PC-9 (cell line): ENCODE measurements around the gene GABARAPL2. TPM values are rescaled to one million over a fixed set of nuclear protein-coding genes. Genes with fewer than 3 reads are reported as not detected.

Experiments
- BruUV-seq: library from RNA; stranded (reverse); fragments of 400-500 nt; replicated peaks from 2 replicates; lab custom pipeline; 2021; lab: Mats Ljungman, UMichigan
- CTCF ChIA-PET: fragments of 300-600 bp; sonication (Branson Sonifier 250); formaldehyde crosslinking; loops from one replicate; lab custom pipeline; 2022; ENCODE audit warnings: antibody characterized with exemption; lab: Charles Lee
- POLR2A ChIA-PET: fragments of 300-600 bp; sonication (Branson Sonifier 250); formaldehyde crosslinking; loops from one replicate; lab custom pipeline; 2022; ENCODE audit warnings: antibody characterized with exemption; ENCODE audit not compliant: unreplicated experiment; lab: Charles Lee
- DNase-seq, 2 experiments: peaks; one replicate each; pipeline versions ENCODE4 v3.0.0 to v3.0.0-alpha.2; 2015 to 2022; ENCODE audit warnings: mixed read lengths in 1 of 2
- H2AFZ ChIP-seq: fragments of 200-600 bp; sonication (generic); 2 replicates; pipeline ENCODE4 v1.8.1; 2017; ENCODE audit warnings: antibody characterized with exemption
- H3F3A ChIP-seq: fragments of 200-600 bp; sonication (generic); 2 replicates; pipeline ENCODE4 v1.8.1; 2017; ENCODE audit warnings: antibody characterized with exemption, mild to moderate bottlenecking, low read depth; ENCODE audit not compliant: insufficient read depth
- H3K27ac ChIP-seq: fragments of 200-600 bp; sonication (generic); 2 replicates; pipeline ENCODE4 v1.6.1; 2016; ENCODE audit warnings: mixed run types
- H3K27me3 ChIP-seq: fragments of 200-600 bp; sonication (generic); 2 replicates; pipeline ENCODE4 v1.6.1; 2016; ENCODE audit warnings: low read depth, mixed run types; ENCODE audit not compliant: insufficient read depth
- H3K36me3 ChIP-seq: fragments of 200-600 bp; sonication (generic); 2 replicates; pipeline ENCODE4 v1.6.1; 2016; ENCODE audit warnings: low read depth, mixed run types
- H3K4me1 ChIP-seq: fragments of 200-600 bp; sonication (generic); replicated peaks from 2 replicates; pipeline ENCODE4 v1.6.1; 2016; ENCODE audit warnings: mixed run types; ENCODE audit not compliant: insufficient read depth
- H3K4me2 ChIP-seq: fragments of 200-600 bp; sonication (generic); 2 replicates; pipeline ENCODE4 v1.6.1; 2017; ENCODE audit warnings: mixed run types
- H3K4me3 ChIP-seq: fragments of 200-600 bp; sonication (generic); 2 replicates; pipeline ENCODE4 v1.6.1; 2016; ENCODE audit warnings: mixed run types
- H3K79me2 ChIP-seq: fragments of 200-600 bp; sonication (generic); 2 replicates; pipeline ENCODE4 v1.6.1; 2017; ENCODE audit warnings: low read depth, mixed run types
- H3K9me2 ChIP-seq: fragments of 200-600 bp; sonication (generic); 2 replicates; pipeline ENCODE4 v1.8.1; 2017; ENCODE audit warnings: mild to moderate bottlenecking; ENCODE audit not compliant: insufficient read depth
- H3K9me3 ChIP-seq: fragments of 200-600 bp; sonication (generic); 2 replicates; pipeline ENCODE4 v1.8.1; 2016; ENCODE audit warnings: low read depth; ENCODE audit not compliant: insufficient read depth
- H4K20me1 ChIP-seq: fragments of 200-600 bp; sonication (generic); 2 replicates; pipeline ENCODE4 v1.8.1; 2017; ENCODE audit not compliant: insufficient read depth
- EZH2 ChIP-seq: fragments of 200-600 bp; sonication (generic); IDR thresholded peaks from 2 replicates; pipeline ENCODE4 v1.8.0; 2017; ENCODE audit warnings: antibody characterized with exemption, low read depth
- intact Hi-C: fragments of 100-400 bp; cut with micrococcal nuclease; formaldehyde crosslinking; loops from one replicate; pipeline ENCODE4 v1.10.0; 2022; ENCODE audit not compliant: unreplicated experiment
- total RNA-seq: library from RNA; stranded (reverse); gene quantifications from 2 replicates; pipeline ENCODE4 v1.2.3, GENCODE V29; 2021
- TF ChIP-seq, protein P1 (sequence below): fragments of 200-600 bp; sonication (generic); conservative IDR thresholded peaks from 2 replicates; pipeline ENCODE4 v1.6.1; 2017; ENCODE audit warnings: mixed run types, antibody characterized with exemption, mild to moderate bottlenecking, moderate library complexity

GABARAPL2 gene
- total RNA-seq, 1 experiment from 2014 or later: 103 TPM

GRCh38 chr16:75572864-75573542 is 6.8 kb downstream of the GABARAPL2 start:
- Histone ChIP-seq H4K20me1 (peaks cover 18% of the 10 kb centered on the region), H3K27me3 (no peaks in the 10 kb centered on the region), H3K4me3 (no peak overlapping the region), H3K79me2 (peaks cover 7% of the 10 kb centered on the region; the same call in 1 of the 2 replicates), H3K9me3 (no peaks in the 10 kb centered on the region), H3K36me3 (peaks cover 41% of the 10 kb centered on the region), H3F3A (peaks cover 9% of the 10 kb centered on the region; the same call in 1 of the 2 replicates), H2AFZ (no peak overlapping the region), H3K9me2 (no peaks in the 10 kb centered on the region), H3K4me2 (no peak overlapping the region), H3K27ac (no peak overlapping the region), H3K4me1 (no peaks in the 10 kb centered on the region)
- intact Hi-C loops: no loop called here
- no peak for DNase-seq
- CTCF ChIA-PET: no interaction called here
- no peak for TF ChIP-seq EZH2
- TF ChIP-seq, protein P1, sequence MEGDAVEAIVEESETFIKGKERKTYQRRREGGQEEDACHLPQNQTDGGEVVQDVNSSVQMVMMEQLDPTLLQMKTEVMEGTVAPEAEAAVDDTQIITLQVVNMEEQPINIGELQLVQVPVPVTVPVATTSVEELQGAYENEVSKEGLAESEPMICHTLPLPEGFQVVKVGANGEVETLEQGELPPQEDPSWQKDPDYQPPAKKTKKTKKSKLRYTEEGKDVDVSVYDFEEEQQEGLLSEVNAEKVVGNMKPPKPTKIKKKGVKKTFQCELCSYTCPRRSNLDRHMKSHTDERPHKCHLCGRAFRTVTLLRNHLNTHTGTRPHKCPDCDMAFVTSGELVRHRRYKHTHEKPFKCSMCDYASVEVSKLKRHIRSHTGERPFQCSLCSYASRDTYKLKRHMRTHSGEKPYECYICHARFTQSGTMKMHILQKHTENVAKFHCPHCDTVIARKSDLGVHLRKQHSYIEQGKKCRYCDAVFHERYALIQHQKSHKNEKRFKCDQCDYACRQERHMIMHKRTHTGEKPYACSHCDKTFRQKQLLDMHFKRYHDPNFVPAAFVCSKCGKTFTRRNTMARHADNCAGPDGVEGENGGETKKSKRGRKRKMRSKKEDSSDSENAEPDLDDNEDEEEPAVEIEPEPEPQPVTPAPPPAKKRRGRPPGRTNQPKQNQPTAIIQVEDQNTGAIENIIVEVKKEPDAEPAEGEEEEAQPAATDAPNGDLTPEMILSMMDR: no peak
- BruUV-seq: no TSS peak
- POLR2A ChIA-PET: interaction anchor here (0.6 kb wide), 1 partner anchor 83 kb away, joined by 7 read pairs; no protein-coding TSS in a partner anchor

- no TSS peak for BruUV-seq
- intact Hi-C loops: no loop called here
- Histone ChIP-seq H3K79me2 (0 out of 2 replicates have a peak, but pooled peaks cover 6% of the 10 kb centered on the region), H3K9me3 (no peaks in the 10 kb centered on the region), H3F3A (peaks cover 5% of the 10 kb centered on the region; the same call in 1 of the 2 replicates), H2AFZ (no peak overlapping the region), H3K4me2 (no peak overlapping the region), H3K4me3 (no peak overlapping the region), H3K27me3 (no peaks in the 10 kb centered on the region), H3K4me1 (no peaks in the 10 kb centered on the region), H3K36me3 (peaks cover 38% of the 10 kb centered on the region), H4K20me1 (peaks cover 22% of the 10 kb centered on the region), H3K9me2 (no peaks in the 10 kb centered on the region), H3K27ac (no peak overlapping the region)
- TF ChIP-seq EZH2: no peak
- TF ChIP-seq, protein P1: no peak
- no peak for DNase-seq
- ChIA-PET POLR2A (no interaction called here), CTCF (no interaction called here)
Measured at GRCh38 chr16:75573955-75574354, 7.8 kb downstream of the GABARAPL2 start.

GRCh38 chr16:75575958-75576357 is 9.8 kb downstream of the GABARAPL2 start:
- H3K4me2 ChIP-seq: no peak overlapping the region
- H3K27me3 ChIP-seq: no peaks in the 10 kb centered on the region
- no peak overlapping the region for H2AFZ ChIP-seq
- no peaks in the 10 kb centered on the region for H3K9me2 ChIP-seq
- no peak overlapping the region for H3K27ac ChIP-seq
- H3K4me1 ChIP-seq: no peaks in the 10 kb centered on the region
- peaks cover 5% of the 10 kb centered on the region; the same call in 1 of the 2 replicates for H3F3A ChIP-seq
- H4K20me1 ChIP-seq: peaks cover 22% of the 10 kb centered on the region
- H3K4me3 ChIP-seq: no peak overlapping the region
- ChIA-PET CTCF (interaction anchor here (0.6 kb wide), 1 partner anchor 58 kb away, joined by 3 read pairs; no protein-coding TSS in a partner anchor), POLR2A (no interaction called here)
- no peak for DNase-seq
- peaks cover 33% of the 10 kb centered on the region for H3K36me3 ChIP-seq
- BruUV-seq: no TSS peak
- intact Hi-C loops: no loop called here
- TF ChIP-seq, protein P1: no peak
- TF ChIP-seq EZH2: no peak
- no peaks in the 10 kb centered on the region for H3K79me2 ChIP-seq
- H3K9me3 ChIP-seq: no peaks in the 10 kb centered on the region
